ENCODE measurements around the gene CTDSPL2. TPM values are rescaled to one million over a fixed set of nuclear protein-coding genes. Genes with fewer than 3 reads are reported as not detected.

Gene CTDSPL2
- total and polyA plus RNA-seq, 2 of the 8 experiments (the other 6 are each of a cell fraction or from before 2014, with no cell fraction given): 25.2 to 64.7 TPM

DNA sequence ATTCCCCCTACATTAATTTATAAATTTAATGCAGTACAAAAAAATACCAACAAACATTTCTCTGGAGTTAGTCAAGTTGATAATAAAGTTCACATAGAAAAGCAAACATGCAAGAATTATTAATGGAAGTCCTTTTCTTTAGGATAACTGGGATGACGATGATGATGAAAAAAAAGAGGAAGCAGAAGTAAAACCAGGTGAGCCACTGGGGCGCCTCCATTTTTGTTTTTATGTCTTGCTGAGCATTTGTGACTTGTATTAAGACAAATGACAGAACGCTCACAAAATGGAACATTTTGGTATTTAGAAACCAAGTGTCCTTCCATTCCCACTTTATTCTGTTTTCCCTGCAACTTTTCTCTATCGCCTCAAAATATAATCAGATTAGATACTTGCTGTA lies 123.3 kb downstream of the CTDSPL2 start:
- Histone ChIP-seq H4K20me1 (replicated peaks in 1 of 2; ENCODE audit: control insufficient read depth in 1 of 2, insufficient read depth in 2 of 2, low read length in 2 of 2) (peaks cover 0 to 5% of the 10 kb centered on the region in 2 experiments), H3K36me3 (ENCODE audit: control insufficient read depth in 2 of 4, insufficient read depth in 4 of 4, low read length in 3 of 4) (peaks cover 3 to 43% (median 24%) of the 10 kb centered on the region in 4 experiments)
- WGBS, 2 experiments (ENCODE audit: extremely low coverage in 1 of 2, insufficient coverage in 1 of 2, insufficient read length in 1 of 2, insufficient replicate concordance in 2 of 2, low coverage in 1 of 2, low lambda C conversion rate in 2 of 2, missing lambda C conversion rate in 1 of 2): 95% methylated on average over 4 of the region's 4 CpGs; no CpG with 5 or more reads in 1 of the 2 experiments
- TF ChIP-seq BCL11A (IDR thresholded peaks at IDR 0.05; ENCODE audit: low read depth in 2 of 2, low read length in 2 of 2) (no peak), TBP (IDR thresholded peaks at IDR 0.05; ENCODE audit: low read depth, low read length) (no peak), CTBP2 (IDR thresholded peaks at IDR 0.05; ENCODE audit: borderline replicate concordance, insufficient read depth, insufficient read length, low read length) (no peak), SAP30 (IDR thresholded peaks at IDR 0.05; ENCODE audit: insufficient read depth, insufficient replicate concordance, low read length) (no peak)
- TF ChIP-seq, protein P1, sequence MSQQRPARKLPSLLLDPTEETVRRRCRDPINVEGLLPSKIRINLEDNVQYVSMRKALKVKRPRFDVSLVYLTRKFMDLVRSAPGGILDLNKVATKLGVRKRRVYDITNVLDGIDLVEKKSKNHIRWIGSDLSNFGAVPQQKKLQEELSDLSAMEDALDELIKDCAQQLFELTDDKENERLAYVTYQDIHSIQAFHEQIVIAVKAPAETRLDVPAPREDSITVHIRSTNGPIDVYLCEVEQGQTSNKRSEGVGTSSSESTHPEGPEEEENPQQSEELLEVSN (IDR thresholded peaks at IDR 0.05): no peak
- TF ChIP-seq, protein P2, sequence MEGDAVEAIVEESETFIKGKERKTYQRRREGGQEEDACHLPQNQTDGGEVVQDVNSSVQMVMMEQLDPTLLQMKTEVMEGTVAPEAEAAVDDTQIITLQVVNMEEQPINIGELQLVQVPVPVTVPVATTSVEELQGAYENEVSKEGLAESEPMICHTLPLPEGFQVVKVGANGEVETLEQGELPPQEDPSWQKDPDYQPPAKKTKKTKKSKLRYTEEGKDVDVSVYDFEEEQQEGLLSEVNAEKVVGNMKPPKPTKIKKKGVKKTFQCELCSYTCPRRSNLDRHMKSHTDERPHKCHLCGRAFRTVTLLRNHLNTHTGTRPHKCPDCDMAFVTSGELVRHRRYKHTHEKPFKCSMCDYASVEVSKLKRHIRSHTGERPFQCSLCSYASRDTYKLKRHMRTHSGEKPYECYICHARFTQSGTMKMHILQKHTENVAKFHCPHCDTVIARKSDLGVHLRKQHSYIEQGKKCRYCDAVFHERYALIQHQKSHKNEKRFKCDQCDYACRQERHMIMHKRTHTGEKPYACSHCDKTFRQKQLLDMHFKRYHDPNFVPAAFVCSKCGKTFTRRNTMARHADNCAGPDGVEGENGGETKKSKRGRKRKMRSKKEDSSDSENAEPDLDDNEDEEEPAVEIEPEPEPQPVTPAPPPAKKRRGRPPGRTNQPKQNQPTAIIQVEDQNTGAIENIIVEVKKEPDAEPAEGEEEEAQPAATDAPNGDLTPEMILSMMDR (IDR thresholded peaks at IDR 0.05; ENCODE audit: control extremely low read depth in 1 of 3, insufficient read depth in 1 of 3, low read depth in 1 of 3, low read length in 3 of 3): no peak
- TF ChIP-seq, protein P3, sequence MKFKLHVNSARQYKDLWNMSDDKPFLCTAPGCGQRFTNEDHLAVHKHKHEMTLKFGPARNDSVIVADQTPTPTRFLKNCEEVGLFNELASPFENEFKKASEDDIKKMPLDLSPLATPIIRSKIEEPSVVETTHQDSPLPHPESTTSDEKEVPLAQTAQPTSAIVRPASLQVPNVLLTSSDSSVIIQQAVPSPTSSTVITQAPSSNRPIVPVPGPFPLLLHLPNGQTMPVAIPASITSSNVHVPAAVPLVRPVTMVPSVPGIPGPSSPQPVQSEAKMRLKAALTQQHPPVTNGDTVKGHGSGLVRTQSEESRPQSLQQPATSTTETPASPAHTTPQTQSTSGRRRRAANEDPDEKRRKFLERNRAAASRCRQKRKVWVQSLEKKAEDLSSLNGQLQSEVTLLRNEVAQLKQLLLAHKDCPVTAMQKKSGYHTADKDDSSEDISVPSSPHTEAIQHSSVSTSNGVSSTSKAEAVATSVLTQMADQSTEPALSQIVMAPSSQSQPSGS (IDR thresholded peaks at IDR 0.05; ENCODE audit: low read length): no peak

More for the DNA sequence above, 123.3 kb downstream of the CTDSPL2 start:
- Histone ChIP-seq H3K9me3 (ENCODE audit: insufficient read depth in 2 of 2, low read depth in 1 of 2, low read length in 1 of 2) (no peaks in the 10 kb centered on the region), H3K23me2 (ENCODE audit: low read depth, low read length) (no peaks in the 10 kb centered on the region), H4K8ac (ENCODE audit: extremely low read depth, insufficient read depth, low read length) (no peak overlapping the region), H3K56ac (replicated peaks; ENCODE audit: insufficient read length, low read depth, low read length) (no peak overlapping the region), H3K18ac (ENCODE audit: extremely low read depth, low read length) (no peak overlapping the region), H3K9ac (replicated peaks in 1 of 4; ENCODE audit: extremely low read depth in 1 of 4, low read depth in 3 of 4, low read length in 3 of 4) (no peak overlapping the region), H3K4ac (replicated peaks; ENCODE audit: insufficient read length, low read depth, low read length) (no peak overlapping the region), H3K4me2 (ENCODE audit: insufficient read depth in 1 of 2, low read depth in 2 of 2, low read length in 2 of 2) (no peak overlapping the region), H2AFZ (ENCODE audit: low read length) (no peak overlapping the region), H3K14ac (ENCODE audit: insufficient read length) (no peak overlapping the region), H4K5ac (ENCODE audit: insufficient read length, low read depth, low read length) (no peak overlapping the region), H2BK12ac (ENCODE audit: low read depth, low read length) (no peak overlapping the region), H3K79me1 (ENCODE audit: low read depth, low read length) (no peaks in the 10 kb centered on the region), H3K27me3 (replicated peaks in 1 of 4; ENCODE audit: control insufficient read depth in 3 of 4, extremely low read depth in 1 of 4, insufficient read depth in 3 of 4, low read length in 3 of 4) (no peaks in the 10 kb centered on the region), H4K91ac (replicated peaks; ENCODE audit: insufficient read length, low read length) (no peak overlapping the region), H3K23ac (ENCODE audit: insufficient read length) (no peak overlapping the region), H2BK15ac (ENCODE audit: low read length) (no peak overlapping the region), H2BK120ac (replicated peaks; ENCODE audit: low read depth, low read length) (no peak overlapping the region), H3K4me1 (replicated peaks in 1 of 4; ENCODE audit: control insufficient read depth in 3 of 4, insufficient read depth in 4 of 4, low read length in 3 of 4) (no peaks in the 10 kb centered on the region), H3K27ac (ENCODE audit: low read depth, low read length) (no peak overlapping the region), H2BK20ac (ENCODE audit: low read length) (no peak overlapping the region), H2BK5ac (ENCODE audit: low read depth, low read length) (no peak overlapping the region), H3K4me3 (ENCODE audit: extremely low read depth in 1 of 4, insufficient read depth in 2 of 4, low read depth in 3 of 4, low read length in 4 of 4) (no peak overlapping the region), H2AK5ac (ENCODE audit: low read depth, low read length) (no peak overlapping the region), H3K79me2 (ENCODE audit: control insufficient read depth in 1 of 2, insufficient read depth in 2 of 2, low read length in 2 of 2) (peaks cover 0 to 32% of the 10 kb centered on the region in 2 experiments; a peak in 3 of 4 replicates)
- POLR2A ChIA-PET (ENCODE audit: partially characterized antibody): interaction anchor here (0.8 to 1.7 kb wide), 2 partner anchors 13 to 14 kb away, joined by 3 to 5 read pairs; partner anchors contain the start of gene EIF3J
- CTCF ChIA-PET (ENCODE audit: partially characterized antibody): interaction anchor here (1.2 to 1.7 kb wide), 3 partner anchors 9 to 225 kb away, joined by 3 to 6 read pairs (median 5); partner anchors contain the start of gene EIF3J
- DNase-seq (ENCODE audit: low read depth in 1 of 2, low spot score in 2 of 2) (no peak), FAIRE-seq (no peak)
